HepG2 (cell line): ENCODE data around the gene MEI1. TPM values are rescaled to one million over a fixed set of nuclear protein-coding genes. Genes with fewer than 3 reads are reported as not detected.

Source experiments
- ATAC-seq: fragments of 200-7000 bp; cut with Tn5 transposase; 3 replicates; pipeline ENCODE4 v1.9.1; 2020; ENCODE audit warnings: mild to moderate bottlenecking, moderate library complexity
- BruUV-seq: library from RNA; stranded (reverse); fragments of 400-500 nt; replicated peaks from 2 replicates; lab custom pipeline; 2021; lab: Mats Ljungman, UMichigan
- CTCF ChIA-PET: fragments of 300-600 bp; formaldehyde crosslinking; extraction: SDS; loops from one replicate; lab custom pipeline; 2021; ENCODE audit warnings: low total read pairs, inconsistent platforms, low intra/inter-chr PET ratio; lab: Yijun Ruan, JAX
- POLR2A ChIA-PET: fragments of 350-600 bp; sonication (Branson Sonifier 250); formaldehyde crosslinking; loops from one replicate; lab custom pipeline; 2020; ENCODE audit warnings: antibody characterized with exemption, inconsistent platforms; lab: Yijun Ruan, JAX
- DNase-seq: peaks from one replicate; pipeline ENCODE4 v3.0.0-alpha.2; 2015; ENCODE audit warnings: low spot score
- FAIRE-seq: peaks from 3 replicates; lab custom pipeline; 2011; peaks lifted over from hg19 to GRCh38; lab: Jason Lieb, UNC
- H2AFZ ChIP-seq: one replicate; pipeline ENCODE4 v1.6.1; 2011; ENCODE audit warnings: low read length, inconsistent platforms
- H3K27ac ChIP-seq: fragments of 300-600 bp; 3 replicates; pipeline ENCODE4 v1.8.0; 2011; ENCODE audit warnings: mixed run types, mild to moderate bottlenecking, mixed read lengths, low read length, inconsistent platforms; ENCODE audit not compliant: insufficient read depth; ENCODE audit errors: extremely low read length
- H3K27me3 ChIP-seq, 2 experiments: fragments of 200-600 bp in 1 of 2; 2 replicates in 1 of 2; 3 replicates in 1 of 2; pipeline versions ENCODE4 v1.6.0 to v1.8.0; 2011; ENCODE audit warnings: low read length in 2 of 2, mild to moderate bottlenecking in 2 of 2, moderate library complexity in 2 of 2, inconsistent platforms in 1 of 2; ENCODE audit not compliant: insufficient read depth in 2 of 2, control insufficient read depth in 1 of 2
- H3K36me3 ChIP-seq, 2 experiments: fragments of 200-600 bp in 1 of 2; replicated peaks in 1 of 2; 2 replicates in 1 of 2; 3 replicates in 1 of 2; pipeline versions ENCODE4 v1.5.1 to v1.8.0; 2011; ENCODE audit warnings: low read length in 2 of 2, inconsistent platforms in 1 of 2; ENCODE audit not compliant: insufficient read depth in 2 of 2, control insufficient read depth in 1 of 2
- H3K4me1 ChIP-seq: 2 replicates; pipeline ENCODE4 v1.5.1; 2012; ENCODE audit warnings: low read length, inconsistent platforms; ENCODE audit not compliant: insufficient read depth
- H3K4me2 ChIP-seq: 2 replicates; pipeline ENCODE4 v1.6.0; 2011; ENCODE audit warnings: low read depth, low read length, inconsistent platforms
- H3K4me3 ChIP-seq, 3 experiments: fragments of 200-600 bp in 1 of 3; sonication (generic), shearing (Covaris generic) in 1 of 3; replicated peaks in 1 of 3; 2 replicates each; pipeline ENCODE4 v1.5.1; 2011 to 2016; ENCODE audit warnings: low read length in 3 of 3, inconsistent platforms in 2 of 3, low read depth in 2 of 3, mild to moderate bottlenecking in 2 of 3, control low read depth in 1 of 3, mixed read lengths in 1 of 3; ENCODE audit not compliant: insufficient read depth in 1 of 3
- H3K79me2 ChIP-seq: one replicate; pipeline ENCODE4 v1.6.1; 2011; ENCODE audit warnings: low read length, inconsistent platforms; ENCODE audit not compliant: insufficient read depth
- H3K9ac ChIP-seq: 2 replicates; pipeline ENCODE4 v1.6.0; 2011; ENCODE audit warnings: mild to moderate bottlenecking, low read depth, low read length, inconsistent platforms; ENCODE audit not compliant: insufficient read depth
- H3K9me3 ChIP-seq: 2 replicates; pipeline ENCODE4 v1.5.1; 2012; ENCODE audit warnings: mild to moderate bottlenecking, low read length
- H4K20me1 ChIP-seq: 2 replicates; pipeline ENCODE4 v1.6.0; 2011; ENCODE audit warnings: inconsistent platforms, mild to moderate bottlenecking, low read length, moderate library complexity; ENCODE audit not compliant: insufficient read depth
- ARHGAP35 ChIP-seq: sonication (generic); formaldehyde crosslinking; IDR thresholded peaks from 2 replicates; pipeline ENCODE4 v1.9.0; 2022; ENCODE audit warnings: mild to moderate bottlenecking, inconsistent platforms, moderate library complexity, missing genetic modification reagents, borderline replicate concordance
- ARID4A ChIP-seq: sonication (generic); formaldehyde crosslinking; IDR thresholded peaks from 2 replicates; pipeline ENCODE4 v1.5.0; 2020; ENCODE audit warnings: mild to moderate bottlenecking, missing genetic modification reagents, borderline replicate concordance
- GFI1 ChIP-seq: sonication (generic); formaldehyde crosslinking; IDR thresholded peaks from 2 replicates; pipeline ENCODE4 v1.5.0; 2020; ENCODE audit warnings: missing genetic modification reagents, mild to moderate bottlenecking, borderline replicate concordance
- HNF4G ChIP-seq, 2 experiments: sonication (generic) in 1 of 2; formaldehyde crosslinking in 1 of 2; IDR thresholded peaks; 2 replicates each; pipeline versions ENCODE4 v1.4.0 to v1.6.1; 2011 to 2020; ENCODE audit warnings: borderline replicate concordance in 2 of 2, low read depth in 2 of 2, mild to moderate bottlenecking in 2 of 2, low read length in 1 of 2, missing genetic modification reagents in 1 of 2, moderate library complexity in 1 of 2
- ISX ChIP-seq: sonication (generic); formaldehyde crosslinking; conservative IDR thresholded peaks from 2 replicates; pipeline ENCODE4 v1.5.0; 2020; ENCODE audit warnings: missing genetic modification reagents
- KMT2B ChIP-seq: IDR thresholded peaks from 2 replicates; pipeline ENCODE4 v1.6.1; 2016; ENCODE audit warnings: missing genetic modification reagents, missing compliant biosample characterization
- SRSF9 ChIP-seq: fragments of 200-400 bp; formaldehyde crosslinking; IDR thresholded peaks from 2 replicates; pipeline ENCODE4 v1.6.1; 2018; ENCODE audit warnings: borderline replicate concordance, mild to moderate bottlenecking, low read depth, low read length; ENCODE audit not compliant: insufficient read depth, poor library complexity, severe bottlenecking
- U2AF1 ChIP-seq: fragments of 200-400 bp; formaldehyde crosslinking; optimal IDR thresholded peaks from 2 replicates; pipeline ENCODE3; 2017; ENCODE audit warnings: mild to moderate bottlenecking, low read depth, low read length
- ZFP91 ChIP-seq: sonication (generic); formaldehyde crosslinking; IDR thresholded peaks from 2 replicates; pipeline ENCODE4 v1.9.0; 2022; ENCODE audit warnings: missing genetic modification reagents, mild to moderate bottlenecking, borderline replicate concordance
- WGBS: methylation state at CpG from one replicate; pipeline ENCODE4 v1.1.6; 2017; ENCODE audit warnings: low lambda C conversion rate; 5-methylcytosine and 5-hydroxymethylcytosine counted together
- in situ Hi-C: cut with HindIII; loops from 2 replicates; pipeline ENCODE4 v1.10.0; 2017; ENCODE audit warnings: low pct_unique_long_range_greater_than_20kb; ENCODE audit not compliant: extremely low pct_ligation_motif_present
- intact Hi-C: fragments of 100-400 bp; cut with micrococcal nuclease; formaldehyde crosslinking; loops from one replicate; pipeline ENCODE4 v1.10.0; 2022; ENCODE audit not compliant: unreplicated experiment
- polyA plus RNA-seq, 8 experiments: library from polyadenylated mRNA; depleted of rRNA in 3 of 8; stranded (reverse) in 7 of 8; unstranded in 1 of 8; fragments of >200 nt; fragmentation: Illumina TruSeq in 4 of 8; extraction: Trizol in 4 of 8; gene quantifications; 2 replicates each; pipeline versions ENCODE4 v1.2.1 to v1.2.3, GENCODE V29; 2011 to 2016; ENCODE audit warnings: low read depth in 4 of 8, missing spikeins in 1 of 8, mixed read lengths in 1 of 8; ENCODE audit not compliant: insufficient read depth in 1 of 8
- total RNA-seq, 5 experiments: library from RNA; depleted of rRNA; stranded (reverse); fragments of >200 nt; fragmentation: Illumina TruSeq; extraction: Trizol; gene quantifications; 2 replicates each; pipeline ENCODE4 v1.2.3, GENCODE V29; 2016; ENCODE audit warnings: low read depth in 1 of 5
- TF ChIP-seq, protein P1 (sequence below): sonication (generic); formaldehyde crosslinking; IDR thresholded peaks from 2 replicates; pipeline ENCODE4 v1.5.0; 2020; ENCODE audit warnings: mild to moderate bottlenecking, missing genetic modification reagents
- TF ChIP-seq, protein P2 (sequence below): sonication (generic); formaldehyde crosslinking; IDR thresholded peaks from 2 replicates; pipeline ENCODE4 v1.5.0; 2020; ENCODE audit warnings: mild to moderate bottlenecking, low read depth, missing genetic modification reagents, borderline replicate concordance

MEI1 gene
- total and polyA plus RNA-seq, 2 of the 13 experiments (the other 11 are each of a cell fraction or from before 2014, with no cell fraction given): 0.75 to 1.9 TPM

GRCh38 chr22:41753984-41754383 lies 54.7 kb downstream of the MEI1 start (continued):
- TF ChIP-seq ARID4A (CRISPR knock-in tag): no peak
- no peak for TF ChIP-seq ZFP91 (CRISPR knock-in tag)
- TF ChIP-seq HNF4G (IDR thresholded peaks at IDR 0.05; ENCODE audit: borderline replicate concordance, low read depth, low read length): no peak
- no peak for TF ChIP-seq HNF4G (CRISPR knock-in tag; IDR thresholded peaks at IDR 0.05; ENCODE audit: borderline replicate concordance, low read depth)

GRCh38 chr22:41757502-41757901 lies 58.2 kb downstream of the MEI1 start:
- intact Hi-C loops (no loop called here), in situ Hi-C loops (no loop called here)
- Histone ChIP-seq H3K9me3 (no peaks in the 10 kb centered on the region), H4K20me1 (no peaks in the 10 kb centered on the region), H3K27ac (no peak overlapping the region), H2AFZ (no peak overlapping the region), H3K4me1 (0 out of 2 replicates have a peak, but pooled peaks cover 2% of the 10 kb centered on the region), H3K4me3 (no peak overlapping the region), H3K36me3 (no peaks in the 10 kb centered on the region), H3K27me3 (peaks cover 0 to 5% of the 10 kb centered on the region in 2 experiments; a peak in 1 of 5 replicates), H3K4me2 (no peak overlapping the region), H3K9ac (no peak overlapping the region), H3K79me2 (no peaks in the 10 kb centered on the region)
- TF ChIP-seq ARHGAP35 (CRISPR knock-in tag) (no peak), U2AF1 (no peak), SRSF9 (no peak), ISX (CRISPR knock-in tag) (no peak), GFI1 (CRISPR knock-in tag) (no peak), KMT2B (no peak)
- TF ChIP-seq, protein P1, sequence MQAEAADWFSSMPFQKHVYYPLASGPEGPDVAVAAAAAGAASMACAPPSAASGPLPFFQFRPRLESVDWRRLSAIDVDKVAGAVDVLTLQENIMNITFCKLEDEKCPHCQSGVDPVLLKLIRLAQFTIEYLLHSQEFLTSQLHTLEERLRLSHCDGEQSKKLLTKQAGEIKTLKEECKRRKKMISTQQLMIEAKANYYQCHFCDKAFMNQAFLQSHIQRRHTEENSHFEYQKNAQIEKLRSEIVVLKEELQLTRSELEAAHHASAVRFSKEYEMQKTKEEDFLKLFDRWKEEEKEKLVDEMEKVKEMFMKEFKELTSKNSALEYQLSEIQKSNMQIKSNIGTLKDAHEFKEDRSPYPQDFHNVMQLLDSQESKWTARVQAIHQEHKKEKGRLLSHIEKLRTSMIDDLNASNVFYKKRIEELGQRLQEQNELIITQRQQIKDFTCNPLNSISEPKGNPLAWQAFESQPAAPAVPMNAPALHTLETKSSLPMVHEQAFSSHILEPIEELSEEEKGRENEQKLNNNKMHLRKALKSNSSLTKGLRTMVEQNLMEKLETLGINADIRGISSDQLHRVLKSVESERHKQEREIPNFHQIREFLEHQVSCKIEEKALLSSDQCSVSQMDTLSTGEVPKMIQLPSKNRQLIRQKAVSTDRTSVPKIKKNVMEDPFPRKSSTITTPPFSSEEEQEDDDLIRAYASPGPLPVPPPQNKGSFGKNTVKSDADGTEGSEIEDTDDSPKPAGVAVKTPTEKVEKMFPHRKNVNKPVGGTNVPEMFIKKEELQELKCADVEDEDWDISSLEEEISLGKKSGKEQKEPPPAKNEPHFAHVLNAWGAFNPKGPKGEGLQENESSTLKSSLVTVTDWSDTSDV (CRISPR knock-in tag): no peak
- TF ChIP-seq, protein P2, sequence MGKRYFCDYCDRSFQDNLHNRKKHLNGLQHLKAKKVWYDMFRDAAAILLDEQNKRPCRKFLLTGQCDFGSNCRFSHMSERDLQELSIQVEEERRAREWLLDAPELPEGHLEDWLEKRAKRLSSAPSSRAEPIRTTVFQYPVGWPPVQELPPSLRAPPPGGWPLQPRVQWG (CRISPR knock-in tag): no peak
- BruUV-seq: no TSS peak
- FAIRE-seq (no peak), ATAC-seq (no peak), DNase-seq (no peak)
- ChIA-PET CTCF (no interaction called here), POLR2A (no interaction called here)
- WGBS: 96% methylated on average over 5 of the region's 5 CpGs
